HepG2 (cell line): ENCODE measurements around the gene FAM174C. TPM values are rescaled to one million over a fixed set of nuclear protein-coding genes. Genes with fewer than 3 reads are reported as not detected.

Source experiments
- ELF3 ChIP-seq: IDR thresholded peaks from 2 replicates; pipeline ENCODE4 v1.6.1; 2016; ENCODE audit warnings: missing genetic modification reagents, missing compliant biosample characterization
- HDAC1 ChIP-seq: sonication (generic); formaldehyde crosslinking; IDR thresholded peaks from 2 replicates; pipeline ENCODE4 v1.5.1; 2020; ENCODE audit warnings: mild to moderate bottlenecking, missing genetic modification reagents
- HMGXB3 ChIP-seq: sonication (generic); formaldehyde crosslinking; IDR thresholded peaks from 2 replicates; pipeline ENCODE4 v1.4.0; 2020; ENCODE audit warnings: missing genetic modification reagents, borderline replicate concordance
- MYPOP ChIP-seq: sonication (generic); formaldehyde crosslinking; IDR thresholded peaks from 2 replicates; pipeline ENCODE4 v1.8.1; 2023; ENCODE audit warnings: mild to moderate bottlenecking, moderate library complexity, missing genetic modification reagents
- NR1H2 ChIP-seq: sonication (generic); formaldehyde crosslinking; IDR thresholded peaks from 2 replicates; pipeline ENCODE4 v1.8.1; 2022; ENCODE audit warnings: low read depth, missing genetic modification reagents, borderline replicate concordance
- RFX3 ChIP-seq: IDR thresholded peaks from 2 replicates; pipeline ENCODE4 v1.6.1; 2016; ENCODE audit warnings: missing biosample characterization, missing genetic modification reagents
- TAF15 ChIP-seq: fragments of 200-400 bp; formaldehyde crosslinking; IDR thresholded peaks from one replicate; pipeline ENCODE4 v1.6.1; 2018; ENCODE audit warnings: mild to moderate bottlenecking, low read depth, low read length; ENCODE audit not compliant: poor library complexity, severe bottlenecking
- ZNF451 ChIP-seq: sonication (generic); formaldehyde crosslinking; IDR thresholded peaks from 2 replicates; pipeline ENCODE4 v1.5.0; 2020; ENCODE audit warnings: mild to moderate bottlenecking, missing genetic modification reagents
- ZNF607 ChIP-seq: sonication (generic); formaldehyde crosslinking; IDR thresholded peaks from 2 replicates; pipeline ENCODE4 v1.5.1; 2020; ENCODE audit warnings: missing genetic modification reagents, mild to moderate bottlenecking, borderline replicate concordance
- polyA plus RNA-seq, 8 experiments: library from polyadenylated mRNA; depleted of rRNA in 3 of 8; stranded (reverse) in 7 of 8; unstranded in 1 of 8; fragments of >200 nt; fragmentation: Illumina TruSeq in 4 of 8; extraction: Trizol in 4 of 8; gene quantifications; 2 replicates each; pipeline versions ENCODE4 v1.2.1 to v1.2.3, GENCODE V29; 2011 to 2016; ENCODE audit warnings: low read depth in 4 of 8, missing spikeins in 1 of 8, mixed read lengths in 1 of 8; ENCODE audit not compliant: insufficient read depth in 1 of 8
- total RNA-seq, 5 experiments: library from RNA; depleted of rRNA; stranded (reverse); fragments of >200 nt; fragmentation: Illumina TruSeq; extraction: Trizol; gene quantifications; 2 replicates each; pipeline ENCODE4 v1.2.3, GENCODE V29; 2016; ENCODE audit warnings: low read depth in 1 of 5
- TF ChIP-seq, protein P1 (sequence below): sonication (generic); formaldehyde crosslinking; IDR thresholded peaks from 2 replicates; pipeline ENCODE4 v1.4.0; 2020; ENCODE audit warnings: missing genetic modification reagents
- TF ChIP-seq, protein P2 (sequence below): sonication (generic); formaldehyde crosslinking; IDR thresholded peaks from 2 replicates; pipeline ENCODE4 v1.5.1; 2020; ENCODE audit warnings: mild to moderate bottlenecking, missing genetic modification reagents, borderline replicate concordance
- TF ChIP-seq, protein P3 (sequence below): IDR thresholded peaks from 2 replicates; pipeline ENCODE4 v1.6.1; 2016; ENCODE audit warnings: low read depth
- TF ChIP-seq, protein P4 (sequence below): sonication (generic); formaldehyde crosslinking; IDR thresholded peaks from 2 replicates; pipeline ENCODE4 v1.5.0; 2020; ENCODE audit warnings: mild to moderate bottlenecking, missing genetic modification reagents

The FAM174C gene
- total and polyA plus RNA-seq, 2 of the 13 experiments (the other 11 are each of a cell fraction or from before 2014, with no cell fraction given): 19.5 to 31.3 TPM

GRCh38 chr19:1249298-1249989 is 25.9 kb upstream of the FAM174C start (continued):
- TF ChIP-seq HMGXB3 (CRISPR knock-in tag) (no peak), RFX3 (CRISPR knock-in tag) (peak; percentile 16; the same call in 1 of the 2 replicates), MYPOP (CRISPR knock-in tag) (no peak), HDAC1 (CRISPR knock-in tag) (peak; percentile 60; the same call in 1 of the 2 replicates), TAF15 (peak; percentile 15), ZNF451 (CRISPR knock-in tag) (no peak), ELF3 (no peak), NR1H2 (CRISPR knock-in tag) (no peak), ZNF607 (CRISPR knock-in tag) (no peak)
- TF ChIP-seq, protein P1, sequence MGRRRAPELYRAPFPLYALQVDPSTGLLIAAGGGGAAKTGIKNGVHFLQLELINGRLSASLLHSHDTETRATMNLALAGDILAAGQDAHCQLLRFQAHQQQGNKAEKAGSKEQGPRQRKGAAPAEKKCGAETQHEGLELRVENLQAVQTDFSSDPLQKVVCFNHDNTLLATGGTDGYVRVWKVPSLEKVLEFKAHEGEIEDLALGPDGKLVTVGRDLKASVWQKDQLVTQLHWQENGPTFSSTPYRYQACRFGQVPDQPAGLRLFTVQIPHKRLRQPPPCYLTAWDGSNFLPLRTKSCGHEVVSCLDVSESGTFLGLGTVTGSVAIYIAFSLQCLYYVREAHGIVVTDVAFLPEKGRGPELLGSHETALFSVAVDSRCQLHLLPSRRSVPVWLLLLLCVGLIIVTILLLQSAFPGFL (CRISPR knock-in tag): no peak
- TF ChIP-seq, protein P2, sequence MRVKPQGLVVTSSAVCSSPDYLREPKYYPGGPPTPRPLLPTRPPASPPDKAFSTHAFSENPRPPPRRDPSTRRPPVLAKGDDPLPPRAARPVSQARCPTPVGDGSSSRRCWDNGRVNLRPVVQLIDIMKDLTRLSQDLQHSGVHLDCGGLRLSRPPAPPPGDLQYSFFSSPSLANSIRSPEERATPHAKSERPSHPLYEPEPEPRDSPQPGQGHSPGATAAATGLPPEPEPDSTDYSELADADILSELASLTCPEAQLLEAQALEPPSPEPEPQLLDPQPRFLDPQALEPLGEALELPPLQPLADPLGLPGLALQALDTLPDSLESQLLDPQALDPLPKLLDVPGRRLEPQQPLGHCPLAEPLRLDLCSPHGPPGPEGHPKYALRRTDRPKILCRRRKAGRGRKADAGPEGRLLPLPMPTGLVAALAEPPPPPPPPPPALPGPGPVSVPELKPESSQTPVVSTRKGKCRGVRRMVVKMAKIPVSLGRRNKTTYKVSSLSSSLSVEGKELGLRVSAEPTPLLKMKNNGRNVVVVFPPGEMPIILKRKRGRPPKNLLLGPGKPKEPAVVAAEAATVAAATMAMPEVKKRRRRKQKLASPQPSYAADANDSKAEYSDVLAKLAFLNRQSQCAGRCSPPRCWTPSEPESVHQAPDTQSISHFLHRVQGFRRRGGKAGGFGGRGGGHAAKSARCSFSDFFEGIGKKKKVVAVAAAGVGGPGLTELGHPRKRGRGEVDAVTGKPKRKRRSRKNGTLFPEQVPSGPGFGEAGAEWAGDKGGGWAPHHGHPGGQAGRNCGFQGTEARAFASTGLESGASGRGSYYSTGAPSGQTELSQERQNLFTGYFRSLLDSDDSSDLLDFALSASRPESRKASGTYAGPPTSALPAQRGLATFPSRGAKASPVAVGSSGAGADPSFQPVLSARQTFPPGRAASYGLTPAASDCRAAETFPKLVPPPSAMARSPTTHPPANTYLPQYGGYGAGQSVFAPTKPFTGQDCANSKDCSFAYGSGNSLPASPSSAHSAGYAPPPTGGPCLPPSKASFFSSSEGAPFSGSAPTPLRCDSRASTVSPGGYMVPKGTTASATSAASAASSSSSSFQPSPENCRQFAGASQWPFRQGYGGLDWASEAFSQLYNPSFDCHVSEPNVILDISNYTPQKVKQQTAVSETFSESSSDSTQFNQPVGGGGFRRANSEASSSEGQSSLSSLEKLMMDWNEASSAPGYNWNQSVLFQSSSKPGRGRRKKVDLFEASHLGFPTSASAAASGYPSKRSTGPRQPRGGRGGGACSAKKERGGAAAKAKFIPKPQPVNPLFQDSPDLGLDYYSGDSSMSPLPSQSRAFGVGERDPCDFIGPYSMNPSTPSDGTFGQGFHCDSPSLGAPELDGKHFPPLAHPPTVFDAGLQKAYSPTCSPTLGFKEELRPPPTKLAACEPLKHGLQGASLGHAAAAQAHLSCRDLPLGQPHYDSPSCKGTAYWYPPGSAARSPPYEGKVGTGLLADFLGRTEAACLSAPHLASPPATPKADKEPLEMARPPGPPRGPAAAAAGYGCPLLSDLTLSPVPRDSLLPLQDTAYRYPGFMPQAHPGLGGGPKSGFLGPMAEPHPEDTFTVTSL (CRISPR knock-in tag): no peak
- TF ChIP-seq, protein P3, sequence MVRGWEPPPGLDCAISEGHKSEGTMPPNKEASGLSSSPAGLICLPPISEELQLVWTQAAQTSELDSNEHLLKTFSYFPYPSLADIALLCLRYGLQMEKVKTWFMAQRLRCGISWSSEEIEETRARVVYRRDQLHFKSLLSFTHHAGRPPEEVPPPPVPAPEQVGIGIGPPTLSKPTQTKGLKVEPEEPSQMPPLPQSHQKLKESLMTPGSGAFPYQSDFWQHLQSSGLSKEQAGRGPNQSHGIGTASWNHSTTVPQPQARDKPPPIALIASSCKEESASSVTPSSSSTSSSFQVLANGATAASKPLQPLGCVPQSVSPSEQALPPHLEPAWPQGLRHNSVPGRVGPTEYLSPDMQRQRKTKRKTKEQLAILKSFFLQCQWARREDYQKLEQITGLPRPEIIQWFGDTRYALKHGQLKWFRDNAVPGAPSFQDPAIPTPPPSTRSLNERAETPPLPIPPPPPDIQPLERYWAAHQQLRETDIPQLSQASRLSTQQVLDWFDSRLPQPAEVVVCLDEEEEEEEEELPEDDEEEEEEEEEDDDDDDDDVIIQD: no peak
- TF ChIP-seq, protein P4, sequence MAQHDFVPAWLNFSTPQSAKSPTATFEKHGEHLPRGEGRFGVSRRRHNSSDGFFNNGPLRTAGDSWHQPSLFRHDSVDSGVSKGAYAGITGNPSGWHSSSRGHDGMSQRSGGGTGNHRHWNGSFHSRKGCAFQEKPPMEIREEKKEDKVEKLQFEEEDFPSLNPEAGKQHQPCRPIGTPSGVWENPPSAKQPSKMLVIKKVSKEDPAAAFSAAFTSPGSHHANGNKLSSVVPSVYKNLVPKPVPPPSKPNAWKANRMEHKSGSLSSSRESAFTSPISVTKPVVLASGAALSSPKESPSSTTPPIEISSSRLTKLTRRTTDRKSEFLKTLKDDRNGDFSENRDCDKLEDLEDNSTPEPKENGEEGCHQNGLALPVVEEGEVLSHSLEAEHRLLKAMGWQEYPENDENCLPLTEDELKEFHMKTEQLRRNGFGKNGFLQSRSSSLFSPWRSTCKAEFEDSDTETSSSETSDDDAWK: no peak
